Measurements from ENCODE around the gene KRTAP10-11.

The KRTAP10-11 gene

DNA sequence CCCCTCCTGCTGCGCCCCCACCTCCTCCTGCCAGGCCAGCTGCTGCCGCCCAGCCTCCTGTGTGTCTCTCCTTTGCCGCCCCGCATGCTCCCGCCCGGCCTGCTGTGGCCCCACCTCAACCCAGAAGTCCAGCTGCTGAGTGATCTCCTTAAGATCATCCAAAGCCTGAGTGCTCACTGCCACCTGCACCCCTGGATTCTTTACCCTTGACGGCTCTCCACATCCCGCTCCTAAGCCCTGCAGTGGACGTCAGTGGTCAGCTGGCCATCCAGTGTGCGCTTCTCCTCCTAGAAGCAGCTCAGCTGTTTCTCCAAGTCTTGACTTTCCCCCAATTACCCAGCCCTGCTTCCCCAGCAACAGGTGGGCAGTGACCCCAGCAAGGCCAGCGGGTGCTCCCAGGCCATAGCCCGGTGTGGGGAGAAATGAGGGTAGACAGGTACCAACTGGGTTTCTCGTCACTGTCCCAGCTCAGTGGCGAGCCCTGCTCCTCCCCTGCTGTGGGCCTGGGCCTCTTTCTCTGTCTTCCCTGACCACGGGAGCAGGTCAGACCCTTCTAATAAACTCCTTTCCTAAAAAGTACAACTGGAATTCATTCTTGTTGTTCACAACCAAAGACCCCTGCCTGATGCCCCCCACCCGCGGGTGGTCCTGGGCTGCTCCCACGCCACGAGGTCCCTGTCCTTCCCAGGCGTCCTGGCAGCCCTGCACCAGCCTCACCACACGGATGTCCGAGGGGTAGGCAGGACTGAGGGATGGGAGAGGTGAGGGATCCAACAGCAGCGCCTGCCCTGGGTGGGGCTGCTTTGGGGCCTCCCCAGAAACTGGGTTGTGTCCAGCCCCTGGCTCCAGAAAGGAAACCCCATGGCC lies 44.4 kb upstream of the KRTAP10-11 start:
- ATAC-seq (ENCODE audit: insufficient read depth, low read depth) (no peak), DNase-seq (no peak)
- Histone ChIP-seq H3K36me3 (ENCODE audit: insufficient read depth, low read length) (no peaks in the 10 kb centered on the region), H3K4me2 (ENCODE audit: insufficient read depth, low read length) (no peak overlapping the region), H3K4me1 (ENCODE audit: insufficient read depth, low read length) (no peaks in the 10 kb centered on the region), H3K27me3 (ENCODE audit: insufficient read depth, low read length, poor library complexity) (no peaks in the 10 kb centered on the region), H3K27ac (ENCODE audit: low read length) (no peak overlapping the region), H3K9ac (ENCODE audit: low read depth, low read length) (no peak overlapping the region), H3K79me2 (ENCODE audit: insufficient read depth, low read length) (no peaks in the 10 kb centered on the region), H2AFZ (ENCODE audit: low read depth, low read length) (no peak overlapping the region), H4K20me1 (ENCODE audit: insufficient read depth, low read length) (no peaks in the 10 kb centered on the region), H3K9me3 (ENCODE audit: insufficient read depth, low read length, severe bottlenecking) (no peaks in the 10 kb centered on the region), H3K4me3 (ENCODE audit: low read depth in 1 of 2, low read length in 2 of 2) (no peak overlapping the region)
- TF ChIP-seq, protein P1, sequence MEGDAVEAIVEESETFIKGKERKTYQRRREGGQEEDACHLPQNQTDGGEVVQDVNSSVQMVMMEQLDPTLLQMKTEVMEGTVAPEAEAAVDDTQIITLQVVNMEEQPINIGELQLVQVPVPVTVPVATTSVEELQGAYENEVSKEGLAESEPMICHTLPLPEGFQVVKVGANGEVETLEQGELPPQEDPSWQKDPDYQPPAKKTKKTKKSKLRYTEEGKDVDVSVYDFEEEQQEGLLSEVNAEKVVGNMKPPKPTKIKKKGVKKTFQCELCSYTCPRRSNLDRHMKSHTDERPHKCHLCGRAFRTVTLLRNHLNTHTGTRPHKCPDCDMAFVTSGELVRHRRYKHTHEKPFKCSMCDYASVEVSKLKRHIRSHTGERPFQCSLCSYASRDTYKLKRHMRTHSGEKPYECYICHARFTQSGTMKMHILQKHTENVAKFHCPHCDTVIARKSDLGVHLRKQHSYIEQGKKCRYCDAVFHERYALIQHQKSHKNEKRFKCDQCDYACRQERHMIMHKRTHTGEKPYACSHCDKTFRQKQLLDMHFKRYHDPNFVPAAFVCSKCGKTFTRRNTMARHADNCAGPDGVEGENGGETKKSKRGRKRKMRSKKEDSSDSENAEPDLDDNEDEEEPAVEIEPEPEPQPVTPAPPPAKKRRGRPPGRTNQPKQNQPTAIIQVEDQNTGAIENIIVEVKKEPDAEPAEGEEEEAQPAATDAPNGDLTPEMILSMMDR (IDR thresholded peaks at IDR 0.05; ENCODE audit: borderline replicate concordance, extremely low read depth, low read length, poor library complexity, severe bottlenecking), result no peak
- TF ChIP-seq EZH2 (IDR thresholded peaks at IDR 0.05; ENCODE audit: borderline replicate concordance, low read depth, low read length, severe bottlenecking), result no peak

DNA sequence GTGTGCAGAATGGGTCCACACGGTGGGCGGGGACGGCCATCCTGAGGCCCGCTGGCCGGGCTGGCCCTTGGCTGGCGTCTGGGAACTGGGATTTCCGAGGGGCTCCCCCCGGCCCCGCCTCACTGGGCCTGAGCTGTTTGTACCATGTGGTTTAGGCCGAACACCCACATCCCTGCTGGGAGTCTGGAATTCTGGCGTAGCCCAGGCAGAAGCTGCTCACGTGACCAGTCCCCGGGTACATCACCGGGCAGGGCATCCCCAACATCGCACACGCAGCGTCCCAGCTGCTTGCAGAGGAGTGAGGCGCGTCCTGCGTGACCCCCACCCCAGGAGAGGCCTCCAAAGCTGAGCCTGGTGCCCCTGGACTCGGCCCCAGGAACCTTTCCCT lies 43.8 kb upstream of the KRTAP10-11 start:
- Histone ChIP-seq H3K79me2 (ENCODE audit: insufficient read depth, low read length) (no peaks in the 10 kb centered on the region), H3K9ac (ENCODE audit: low read depth, low read length) (no peak overlapping the region), H3K4me1 (ENCODE audit: insufficient read depth, low read length) (no peaks in the 10 kb centered on the region), H3K4me3 (ENCODE audit: low read depth in 1 of 2, low read length in 2 of 2) (no peak overlapping the region), H3K27ac (ENCODE audit: low read length) (no peak overlapping the region), H3K4me2 (ENCODE audit: insufficient read depth, low read length) (no peak overlapping the region), H3K36me3 (ENCODE audit: insufficient read depth, low read length) (no peaks in the 10 kb centered on the region), H3K9me3 (ENCODE audit: insufficient read depth, low read length, severe bottlenecking) (no peaks in the 10 kb centered on the region), H3K27me3 (ENCODE audit: insufficient read depth, low read length, poor library complexity) (no peaks in the 10 kb centered on the region), H2AFZ (ENCODE audit: low read depth, low read length) (no peak overlapping the region), H4K20me1 (ENCODE audit: insufficient read depth, low read length) (no peaks in the 10 kb centered on the region)
- TF ChIP-seq, protein P1 (IDR thresholded peaks at IDR 0.05; ENCODE audit: borderline replicate concordance, extremely low read depth, low read length, poor library complexity, severe bottlenecking), result no peak
- no peak for TF ChIP-seq EZH2 (IDR thresholded peaks at IDR 0.05; ENCODE audit: borderline replicate concordance, low read depth, low read length, severe bottlenecking)
- DNase-seq (no peak), ATAC-seq (ENCODE audit: insufficient read depth, low read depth) (no peak)

DNA sequence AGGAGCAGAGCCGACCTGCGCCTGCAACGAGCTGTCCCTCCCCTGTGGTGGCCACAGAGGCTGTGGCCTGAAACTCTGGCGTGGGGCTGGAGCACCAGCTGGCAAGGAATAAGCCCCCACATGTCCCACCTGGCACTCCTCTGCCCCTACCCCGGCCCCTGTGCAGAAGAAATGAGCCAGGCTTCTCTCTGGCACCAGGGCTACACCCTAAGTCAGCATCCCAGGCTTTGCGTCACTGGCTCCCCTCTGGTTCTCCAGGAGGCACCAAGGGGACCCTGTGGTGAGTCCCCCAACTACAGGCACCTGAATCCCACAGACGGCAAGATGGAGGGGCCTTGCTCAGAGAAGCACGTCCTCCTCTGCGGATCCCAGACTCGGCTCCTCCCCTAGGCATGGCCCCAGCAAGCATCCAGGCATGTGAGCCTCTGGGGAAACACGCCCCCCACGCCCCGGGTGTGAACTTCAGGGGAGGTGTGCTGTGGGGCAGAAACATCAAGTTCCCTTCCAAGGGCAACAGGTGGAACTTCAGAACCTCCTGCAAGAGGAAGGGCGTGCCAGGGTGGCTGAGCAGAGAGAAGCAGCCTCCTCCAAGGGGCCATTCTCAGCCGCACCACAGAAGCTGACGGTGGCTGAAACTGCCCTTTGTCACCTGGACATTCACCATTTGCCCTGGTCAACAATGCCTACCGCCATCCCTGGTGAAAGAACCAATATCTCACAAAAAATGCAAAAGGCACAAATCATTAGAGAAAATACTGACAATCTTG lies 42.9 kb upstream of the KRTAP10-11 start:
- H2AFZ ChIP-seq (ENCODE audit: low read depth, low read length), result no peak overlapping the region
- no peaks in the 10 kb centered on the region for H3K79me2 ChIP-seq (ENCODE audit: insufficient read depth, low read length)
- TF ChIP-seq, protein P1 (IDR thresholded peaks at IDR 0.05; ENCODE audit: borderline replicate concordance, extremely low read depth, low read length, poor library complexity, severe bottlenecking), result no peak
- no peak for TF ChIP-seq EZH2 (IDR thresholded peaks at IDR 0.05; ENCODE audit: borderline replicate concordance, low read depth, low read length, severe bottlenecking)
- no peak overlapping the region for H3K4me2 ChIP-seq (ENCODE audit: insufficient read depth, low read length)
- no peak overlapping the region for H3K9ac ChIP-seq (ENCODE audit: low read depth, low read length)
- H3K9me3 ChIP-seq (ENCODE audit: insufficient read depth, low read length, severe bottlenecking), result no peaks in the 10 kb centered on the region
- H3K36me3 ChIP-seq (ENCODE audit: insufficient read depth, low read length), result no peaks in the 10 kb centered on the region
- no peak overlapping the region for H3K4me3 ChIP-seq (ENCODE audit: low read depth in 1 of 2, low read length in 2 of 2)
- DNase-seq (no peak), ATAC-seq (ENCODE audit: insufficient read depth, low read depth) (no peak)
- H3K27me3 ChIP-seq (ENCODE audit: insufficient read depth, low read length, poor library complexity), result no peaks in the 10 kb centered on the region
- H4K20me1 ChIP-seq (ENCODE audit: insufficient read depth, low read length), result no peaks in the 10 kb centered on the region
- no peaks in the 10 kb centered on the region for H3K4me1 ChIP-seq (ENCODE audit: insufficient read depth, low read length)
- no peak overlapping the region for H3K27ac ChIP-seq (ENCODE audit: low read length)

Data from DND-41 (cell line).